Neuronal stem cell (in vitro differentiated cells): ENCODE measurements around the gene CHN1.

Source experiments
- DNase-seq: peaks from one replicate; pipeline ENCODE4 v3.0.0-alpha.2; 2013; ENCODE audit warnings: low spot score
- H2AFZ ChIP-seq: one replicate; pipeline ENCODE4 v1.6.1; 2013; ENCODE audit warnings: mild to moderate bottlenecking, low read length, inconsistent platforms
- H2AK5ac ChIP-seq: 2 replicates; pipeline ENCODE4 v1.6.1; 2013; ENCODE audit warnings: low read depth, mild to moderate bottlenecking, inconsistent platforms, low read length, moderate library complexity, mixed read lengths
- H2BK120ac ChIP-seq: 2 replicates; pipeline ENCODE4 v1.6.1; 2013; ENCODE audit warnings: low read depth, mild to moderate bottlenecking, inconsistent platforms, low read length, moderate library complexity, mixed read lengths
- H2BK12ac ChIP-seq: one replicate; pipeline ENCODE4 v1.6.1; 2013; ENCODE audit warnings: low read length, inconsistent platforms
- H2BK15ac ChIP-seq: 2 replicates; pipeline ENCODE4 v1.6.1; 2013; ENCODE audit warnings: mild to moderate bottlenecking, low read length, inconsistent platforms, mixed read lengths
- H2BK5ac ChIP-seq: one replicate; pipeline ENCODE4 v1.6.1; 2013; ENCODE audit warnings: inconsistent platforms, mild to moderate bottlenecking, low read length, moderate library complexity
- H3K14ac ChIP-seq: one replicate; pipeline ENCODE4 v1.6.1; 2013; ENCODE audit warnings: low read length, inconsistent platforms
- H3K18ac ChIP-seq: 2 replicates; pipeline ENCODE4 v1.6.1; 2013; ENCODE audit warnings: low read length, inconsistent platforms
- H3K23ac ChIP-seq: 2 replicates; pipeline ENCODE4 v1.6.1; 2013; ENCODE audit warnings: low read depth, mild to moderate bottlenecking, mixed read lengths, low read length, inconsistent platforms; ENCODE audit not compliant: poor library complexity
- H3K27ac ChIP-seq: replicated peaks from 3 replicates; pipeline ENCODE4 v1.5.1; 2013; ENCODE audit warnings: low read length, inconsistent platforms
- H3K27me3 ChIP-seq, 3 experiments: 2 replicates each; pipeline ENCODE4 v1.6.1; 2013; ENCODE audit warnings: low read length in 3 of 3, mild to moderate bottlenecking in 2 of 3, inconsistent platforms in 1 of 3, low read depth in 1 of 3, mixed read lengths in 1 of 3, moderate library complexity in 1 of 3; ENCODE audit not compliant: control insufficient read depth in 3 of 3, insufficient read depth in 3 of 3
- H3K36me3 ChIP-seq, 2 donors: replicated peaks in 1 of 2; 2 replicates each; pipeline ENCODE4 v1.6.1; 2013; ENCODE audit warnings: low read length in 2 of 2; ENCODE audit not compliant: control insufficient read depth in 2 of 2, insufficient read depth in 2 of 2
- H3K4ac ChIP-seq: 2 replicates; pipeline ENCODE4 v1.6.1; 2013; ENCODE audit warnings: inconsistent platforms, mild to moderate bottlenecking, low read length, moderate library complexity
- H3K4me1 ChIP-seq, 2 donors: 1 replicate in 1 of 2; 2 replicates in 1 of 2; pipeline ENCODE4 v1.6.1; 2013; ENCODE audit warnings: low read length in 2 of 2, low read depth in 1 of 2; ENCODE audit not compliant: control insufficient read depth in 2 of 2, insufficient read depth in 1 of 2
- H3K4me2 ChIP-seq: one replicate; pipeline ENCODE4 v1.6.1; 2013; ENCODE audit warnings: mild to moderate bottlenecking, low read length, inconsistent platforms; ENCODE audit not compliant: insufficient read depth, poor library complexity, severe bottlenecking
- H3K4me3 ChIP-seq, 2 donors: 2 replicates each; pipeline ENCODE4 v1.5.1; 2013; ENCODE audit warnings: low read length in 2 of 2, mild to moderate bottlenecking in 2 of 2, inconsistent platforms in 1 of 2, moderate library complexity in 1 of 2
- H3K79me1 ChIP-seq: one replicate; pipeline ENCODE4 v1.6.1; 2013; ENCODE audit warnings: low read depth, mild to moderate bottlenecking, inconsistent platforms, low read length, moderate library complexity
- H3K9ac ChIP-seq: one replicate; pipeline ENCODE4 v1.6.1; 2013; ENCODE audit warnings: mild to moderate bottlenecking, low read depth, low read length, inconsistent platforms; ENCODE audit not compliant: poor library complexity
- H3K9me3 ChIP-seq, 2 donors: replicated peaks in 1 of 2; 2 replicates each; pipeline versions ENCODE3 to v1.6.1; 2013; ENCODE audit warnings: low read length in 2 of 2, mild to moderate bottlenecking in 2 of 2, inconsistent platforms in 1 of 2, low read depth in 1 of 2, mixed read lengths in 1 of 2, moderate library complexity in 1 of 2; ENCODE audit not compliant: control insufficient read depth in 2 of 2, insufficient read depth in 1 of 2
- H4K8ac ChIP-seq: one replicate; pipeline ENCODE4 v1.6.1; 2013; ENCODE audit warnings: low read depth, mild to moderate bottlenecking, inconsistent platforms, low read length, moderate library complexity
- H4K91ac ChIP-seq: one replicate; pipeline ENCODE4 v1.6.1; 2013; ENCODE audit warnings: low read length, low read depth, mild to moderate bottlenecking, inconsistent platforms; ENCODE audit not compliant: poor library complexity
- WGBS, 2 donors: extraction: QIAGEN DNeasy Blood & Tissue Kit; methylation state at CpG; one replicate each; pipeline ENCODE4 v1.1.7; 2013; ENCODE audit warnings: missing lambda C conversion rate in 2 of 2, mixed read lengths in 1 of 2; ENCODE audit not compliant: insufficient read length in 2 of 2, insufficient replicate concordance in 1 of 2; ENCODE audit errors: extremely low coverage in 2 of 2; 5-methylcytosine and 5-hydroxymethylcytosine counted together

The CHN1 gene

GRCh38 chr2:174959787-174960186 lies 45.4 kb downstream of the CHN1 start:
- Histone ChIP-seq H3K27ac (no peak overlapping the region), H4K8ac (no peak overlapping the region), H3K23ac (no peak overlapping the region), H3K9ac (no peak overlapping the region), H2BK120ac (no peak overlapping the region), H3K9me3 (peaks cover 0 to 33% of the 10 kb centered on the region in 2 donors), H3K18ac (no peak overlapping the region), H2BK12ac (no peak overlapping the region), H3K79me1 (peaks cover 2% of the 10 kb centered on the region), H3K27me3 (no peaks in the 10 kb centered on the region), H2BK15ac (no peak overlapping the region), H3K14ac (no peak overlapping the region), H3K36me3 (peaks cover 0 to 36% of the 10 kb centered on the region in 2 donors), H4K91ac (no peak overlapping the region), H3K4me3 (no peak overlapping the region), H3K4me1 (peaks cover 5 to 17% of the 10 kb centered on the region in 2 donors), H3K4me2 (no peak overlapping the region), H2AFZ (no peak overlapping the region), H3K4ac (no peak overlapping the region), H2BK5ac (no peak overlapping the region), H2AK5ac (no peak overlapping the region)
- no peak for DNase-seq
- no CpG with 5 or more reads among the region's 2 CpGs for WGBS, 2 donors

GRCh38 chr2:174957050-174957449 lies 48.1 kb downstream of the CHN1 start:
- no peak overlapping the region for H2AFZ ChIP-seq
- H3K4ac ChIP-seq = no peak overlapping the region
- H4K8ac ChIP-seq = no peak overlapping the region
- H3K9ac ChIP-seq = no peak overlapping the region
- no peak overlapping the region for H2BK5ac ChIP-seq
- DNase-seq = no peak
- no peak overlapping the region for H3K4me3 ChIP-seq
- peaks cover 3% of the 10 kb centered on the region in 2 donors for H3K4me1 ChIP-seq
- no peak overlapping the region for H3K23ac ChIP-seq
- peaks cover 0 to 34% of the 10 kb centered on the region in 2 donors for H3K36me3 ChIP-seq
- peaks cover 0 to 37% of the 10 kb centered on the region in 2 donors for H3K9me3 ChIP-seq
- H3K14ac ChIP-seq = no peak overlapping the region
- H2BK12ac ChIP-seq = no peak overlapping the region
- no peak overlapping the region for H2BK15ac ChIP-seq
- no peak overlapping the region for H2AK5ac ChIP-seq
- H3K4me2 ChIP-seq = no peak overlapping the region
- H4K91ac ChIP-seq = no peak overlapping the region
- no peak overlapping the region for H3K27ac ChIP-seq
- no peaks in the 10 kb centered on the region for H3K27me3 ChIP-seq
- no peak overlapping the region for H2BK120ac ChIP-seq
- WGBS, 2 donors = no CpG with 5 or more reads among the region's 5 CpGs
- no peak overlapping the region for H3K18ac ChIP-seq
- peaks cover 2% of the 10 kb centered on the region for H3K79me1 ChIP-seq

GRCh38 chr2:174952607-174953006 lies 52.6 kb downstream of the CHN1 start:
- no peak overlapping the region for H2BK12ac ChIP-seq

GRCh38 chr2:174951745-174952144 lies 53.4 kb downstream of the CHN1 start:
- Histone ChIP-seq H3K4me2 (no peak overlapping the region), H2AFZ (no peak overlapping the region), H3K9ac (no peak overlapping the region), H4K8ac (no peak overlapping the region), H2AK5ac (no peak overlapping the region), H3K4ac (no peak overlapping the region), H4K91ac (no peak overlapping the region), H3K14ac (no peak overlapping the region), H3K4me1 (peaks cover 0 to 3% of the 10 kb centered on the region in 2 donors), H3K18ac (no peak overlapping the region), H2BK5ac (no peak overlapping the region), H3K79me1 (no peaks in the 10 kb centered on the region), H3K27ac (no peak overlapping the region), H3K9me3 (peaks cover 0 to 30% of the 10 kb centered on the region in 2 donors), H3K27me3 (no peaks in the 10 kb centered on the region), H3K36me3 (peaks cover 0 to 48% of the 10 kb centered on the region in 2 donors), H3K4me3 (no peak overlapping the region), H3K23ac (no peak overlapping the region), H2BK15ac (no peak overlapping the region), H2BK120ac (no peak overlapping the region), H2BK12ac (no peak overlapping the region)
- no peak for DNase-seq
- no CpG with 5 or more reads among the region's 1 CpG for WGBS, 2 donors

More at GRCh38 chr2:174952607-174953006, 52.6 kb downstream of the CHN1 start:
- Histone ChIP-seq H3K4ac (no peak overlapping the region), H3K18ac (no peak overlapping the region), H3K23ac (no peak overlapping the region), H2BK5ac (no peak overlapping the region), H4K91ac (no peak overlapping the region), H2AK5ac (no peak overlapping the region), H3K9me3 (peaks cover 0 to 36% of the 10 kb centered on the region in 2 donors), H2BK120ac (no peak overlapping the region), H3K79me1 (no peaks in the 10 kb centered on the region), H3K4me2 (no peak overlapping the region), H2AFZ (no peak overlapping the region), H3K4me1 (peaks cover 0 to 3% of the 10 kb centered on the region in 2 donors), H3K14ac (no peak overlapping the region), H2BK15ac (no peak overlapping the region), H3K4me3 (no peak overlapping the region), H3K27me3 (no peaks in the 10 kb centered on the region), H4K8ac (no peak overlapping the region), H3K27ac (no peak overlapping the region), H3K36me3 (peaks cover 0 to 45% of the 10 kb centered on the region in 2 donors), H3K9ac (no peak overlapping the region)
- DNase-seq = no peak
- no CpG with 5 or more reads among the region's 6 CpGs for whole genome bisulfite sequencing, 2 donors
